ENCODE results near the gene TROAP. TPM values are rescaled to one million over a fixed set of nuclear protein-coding genes. Genes with fewer than 3 reads are reported as not detected.

Gene TROAP
- total RNA-seq, 1 donor from 2014 or later = not detected

GRCh38 chr12:49322367-49322707, 718 bp upstream of the TROAP start:
- intact Hi-C loops (cut with DNase I) = no loop called here
- Histone ChIP-seq H3K27me3 (no peaks in the 10 kb centered on the region), H3K4me3 (peak overlapping the region; percentile 64 to 74), H3K4me1 (peaks cover 0 to 9% of the 10 kb centered on the region in 2 donors), H3K9me3 (no peaks in the 10 kb centered on the region), H3K36me3 (no peaks in the 10 kb centered on the region), H3K27ac (no peak overlapping the region)
- no peak for DNase-seq (ENCODE audit: low spot score in 2 of 2)
- no peak for TF ChIP-seq CTCF (IDR thresholded peaks at IDR 0.05)

GRCh38 chr12:49323524-49324097, 556 bp downstream of the TROAP start:
- Histone ChIP-seq H3K36me3 (no peaks in the 10 kb centered on the region), H3K9me3 (no peaks in the 10 kb centered on the region), H3K4me3 (peak overlapping the region; percentile 42 to 64), H3K4me1 (peaks cover 0 to 9% of the 10 kb centered on the region in 2 donors), H3K27me3 (no peaks in the 10 kb centered on the region), H3K27ac (no peak overlapping the region)
- intact Hi-C loops (cut with DNase I) = no loop called here
- no peak for TF ChIP-seq CTCF (IDR thresholded peaks at IDR 0.05)
- DNase-seq (ENCODE audit: low spot score in 2 of 2) = no peak

- intact Hi-C loops (cut with DNase I) = no loop called here
- TF ChIP-seq CTCF (IDR thresholded peaks at IDR 0.05) = no peak
- H3K9me3 ChIP-seq = no peaks in the 10 kb centered on the region
- DNase-seq (ENCODE audit: low spot score in 2 of 2) = no peak
- H3K4me1 ChIP-seq = peaks cover 0 to 9% of the 10 kb centered on the region in 2 donors
- no peaks in the 10 kb centered on the region for H3K27me3 ChIP-seq
- H3K4me3 ChIP-seq = no peak overlapping the region
- H3K27ac ChIP-seq = no peak overlapping the region
- no peaks in the 10 kb centered on the region for H3K36me3 ChIP-seq
These were observed 2.6 kb downstream of the TROAP start for GRCh38 chr12:49325606-49326005.

- H3K4me1 ChIP-seq = peaks cover 0 to 6% of the 10 kb centered on the region in 2 donors
- intact Hi-C loops (cut with DNase I) = loop anchor here (1.0 kb wide), 1 partner anchor 23 kb away; no protein-coding TSS in a partner anchor
- no peaks in the 10 kb centered on the region for H3K27me3 ChIP-seq
- no peak overlapping the region for H3K4me3 ChIP-seq
- DNase-seq (ENCODE audit: low spot score in 2 of 2) = no peak
- no peaks in the 10 kb centered on the region for H3K36me3 ChIP-seq
- no peak overlapping the region for H3K27ac ChIP-seq
- no peaks in the 10 kb centered on the region for H3K9me3 ChIP-seq
- no peak for TF ChIP-seq CTCF (IDR thresholded peaks at IDR 0.05)
These were observed 4.3 kb downstream of the TROAP start for GRCh38 chr12:49327368-49327767.

- no peak for DNase-seq (ENCODE audit: low spot score in 2 of 2)
- H3K36me3 ChIP-seq = no peaks in the 10 kb centered on the region
- H3K4me1 ChIP-seq = peaks cover 0 to 6% of the 10 kb centered on the region in 2 donors
- intact Hi-C loops (cut with DNase I) = loop anchor here (1.0 kb wide), 1 partner anchor 22 kb away; no protein-coding TSS in a partner anchor
- TF ChIP-seq CTCF (IDR thresholded peaks at IDR 0.05) = no peak
- H3K27me3 ChIP-seq = no peaks in the 10 kb centered on the region
- H3K27ac ChIP-seq = no peak overlapping the region
- no peaks in the 10 kb centered on the region for H3K9me3 ChIP-seq
- no peak overlapping the region for H3K4me3 ChIP-seq
These were observed 4.8 kb downstream of the TROAP start for GRCh38 chr12:49327887-49328286.

- intact Hi-C loops (cut with DNase I) = no loop called here
- Histone ChIP-seq H3K4me1 (no peaks in the 10 kb centered on the region), H3K27ac (no peak overlapping the region), H3K9me3 (no peaks in the 10 kb centered on the region), H3K27me3 (no peaks in the 10 kb centered on the region), H3K36me3 (no peaks in the 10 kb centered on the region), H3K4me3 (no peak overlapping the region)
- no peak for TF ChIP-seq CTCF (IDR thresholded peaks at IDR 0.05)
- DNase-seq (ENCODE audit: low spot score in 2 of 2) = no peak
These were observed 5.8 kb downstream of the TROAP start for GRCh38 chr12:49328816-49329215.

All from ascending aorta (tissue), 2 donors.